Measurements from ENCODE around the gene KIF3B.

DNA sequence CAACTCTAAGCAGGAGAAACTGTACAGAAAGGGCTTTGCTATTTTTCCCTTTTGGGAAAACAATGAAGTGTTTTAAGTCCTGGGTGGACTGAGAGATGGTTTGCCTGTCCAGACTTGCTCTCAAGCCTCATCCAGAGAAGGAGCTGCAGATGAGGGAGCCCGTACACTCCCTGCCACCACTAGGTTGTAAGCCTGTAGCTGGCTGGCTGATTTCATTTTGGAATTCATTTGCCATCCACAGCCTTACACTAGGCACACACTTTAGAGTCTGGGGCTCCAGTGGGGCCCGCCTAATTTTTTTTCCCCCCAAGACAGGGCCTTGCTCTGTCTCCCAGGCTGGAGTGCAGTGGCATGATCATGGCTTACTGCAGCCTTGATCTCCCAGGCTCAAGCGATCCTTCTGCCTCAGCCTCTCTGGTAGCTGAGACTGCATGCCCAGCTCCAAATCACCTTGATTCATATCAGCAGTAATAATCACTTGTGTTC is 41.4 kb upstream of the KIF3B start:
- TF ChIP-seq CTCF (conservative IDR thresholded peaks at IDR 0.05 in 1 of 2, IDR thresholded peaks at IDR 0.05 in 1 of 2; ENCODE audit: low read depth in 1 of 2, low read length in 2 of 2) (no peak), EZH2 (IDR thresholded peaks at IDR 0.05; ENCODE audit: low read length, missing control alignments) (no peak)

All from fibroblast of lung (primary cell).